Right lobe of liver (tissue), 6 donors: Measurements from ENCODE around the gene UGT1A9. TPM values are rescaled to one million over a fixed set of nuclear protein-coding genes. Genes with fewer than 3 reads are reported as not detected.
A peak's percentile ranks its signal among the peaks of the same experiment; 100 is the strongest.
"Not testable (repeated sequence)": the region's sequence is repeated elsewhere in the genome, so short reads cannot be mapped to it uniquely, and the experiment has no call there.

Experiments used
- ATAC-seq, 4 donors: fragments of 200-7000 bp; cut with Tn5 transposase; one replicate each; pipeline ENCODE4 v1.9.1; 2020; ENCODE audit warnings: mild to moderate bottlenecking in 4 of 4, moderate library complexity in 4 of 4
- DNase-seq, 3 donors: peaks; one replicate each; pipeline ENCODE4 v3.0.0-alpha.2; 2020
- H3K27ac ChIP-seq, 3 donors: fragments of 200-600 bp; one replicate each; pipeline ENCODE4 v1.8.0; 2022
- H3K27me3 ChIP-seq, 2 donors: fragments of 200-600 bp; one replicate each; pipeline ENCODE4 v1.8.0; 2022
- H3K36me3 ChIP-seq, 4 donors: fragments of 200-600 bp; sonication (generic) in 1 of 4; one replicate each; pipeline versions ENCODE4 v1.5.1 to v1.8.0; 2017 to 2022; ENCODE audit warnings: control low read depth in 1 of 4
- H3K4me1 ChIP-seq, 4 donors: fragments of 200-600 bp; sonication (generic) in 1 of 4; one replicate each; pipeline versions ENCODE4 v1.5.1 to v1.8.0; 2017 to 2022; ENCODE audit warnings: control low read depth in 1 of 4
- H3K4me3 ChIP-seq, 3 donors: fragments of 200-600 bp; one replicate each; pipeline ENCODE4 v1.8.0; 2022
- H3K9me3 ChIP-seq, 4 donors: fragments of 200-600 bp; sonication (generic) in 1 of 4; one replicate each; pipeline versions ENCODE4 v1.5.1 to v1.8.0; 2017 to 2022; ENCODE audit warnings: control low read depth in 1 of 4
- CTCF ChIP-seq, 4 donors: fragments of 200-600 bp in 3 of 4; fragments of 450-650 bp in 1 of 4; IDR thresholded peaks; one replicate each; pipeline versions ENCODE4 v1.5.1 to v1.8.0; 2016 to 2022; ENCODE audit warnings: antibody characterized with exemption in 4 of 4, mild to moderate bottlenecking in 2 of 4
- POLR2A ChIP-seq: fragments of 450-650 bp; IDR thresholded peaks from one replicate; pipeline ENCODE4 v1.6.1; 2017; ENCODE audit warnings: antibody characterized with exemption, mild to moderate bottlenecking
- WGBS: methylation state at CpG from one replicate; pipeline ENCODE4 v1.1.6; 2018; ENCODE audit warnings: low coverage, low lambda C conversion rate; ENCODE audit not compliant: insufficient coverage; ENCODE audit errors: missing lambda C conversion rate; 5-methylcytosine and 5-hydroxymethylcytosine counted together
- intact Hi-C, 2 donors: fragments of 100-400 bp; cut with DNase I; formaldehyde crosslinking; loops; one replicate each; pipeline versions ENCODE4 v1.11.2 to v1.14.1; 2022
- total RNA-seq, 6 experiments: library from RNA; depleted of rRNA in 2 of 6; stranded (reverse); fragments of >200 nt in 2 of 6; fragmentation: NEBNext Ultra II Directional in 3 of 6; extraction: Animal tissue kit (Norgen Biotek cat#: 25700) in 3 of 6; gene quantifications; one replicate each; pipeline versions ENCODE4 v1.1.0 to v1.2.4, GENCODE V29; 2016 to 2023
- donor health status: DM: no; HTN: yes; CAD: no.
- donor health status: DM: no; HTN: no; CAD: no.
- donor health status: DM: no; HTN: no; CAD: no.
- donor health status: DM: no; HTN: yes; CAD: no.
- donor health status: DM: no; HTN: yes; CAD: no.

The UGT1A9 gene
- total RNA-seq, 6 experiments from 2014 or later, result 91.6 to 365 (median 108) TPM

DNA sequence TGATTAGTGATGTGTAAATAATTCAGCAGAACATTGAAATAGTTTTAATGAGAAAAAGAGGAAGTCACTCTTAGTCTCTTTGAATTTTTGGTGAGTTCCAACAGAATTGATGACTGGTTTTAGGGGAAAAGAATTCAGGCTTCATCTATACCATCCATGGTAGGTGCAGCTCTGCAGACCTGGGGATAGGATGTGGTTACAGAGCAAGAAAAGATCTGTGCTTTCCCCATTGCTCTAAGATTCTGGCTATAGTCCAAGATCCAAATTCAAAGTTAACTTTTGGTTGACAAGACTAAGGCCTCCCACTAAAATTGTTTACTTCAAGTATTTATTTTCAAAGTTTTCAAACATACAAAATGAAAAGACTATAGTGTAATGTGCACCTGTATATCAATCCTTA, 31.8 kb upstream of the UGT1A9 start:
- ATAC-seq (no peak), DNase-seq (no peak)
- no peaks in the 10 kb centered on the region for H3K36me3 ChIP-seq
- H3K27ac ChIP-seq, result no peak overlapping the region
- H3K4me3 ChIP-seq, result no peak overlapping the region
- no peaks in the 10 kb centered on the region for H3K27me3 ChIP-seq
- TF ChIP-seq CTCF (IDR thresholded peaks at IDR 0.05) (no peak), POLR2A (no peak)
- intact Hi-C loops, result no loop called here
- H3K4me1 ChIP-seq, result no peaks in the 10 kb centered on the region
- no peaks in the 10 kb centered on the region for H3K9me3 ChIP-seq

DNA sequence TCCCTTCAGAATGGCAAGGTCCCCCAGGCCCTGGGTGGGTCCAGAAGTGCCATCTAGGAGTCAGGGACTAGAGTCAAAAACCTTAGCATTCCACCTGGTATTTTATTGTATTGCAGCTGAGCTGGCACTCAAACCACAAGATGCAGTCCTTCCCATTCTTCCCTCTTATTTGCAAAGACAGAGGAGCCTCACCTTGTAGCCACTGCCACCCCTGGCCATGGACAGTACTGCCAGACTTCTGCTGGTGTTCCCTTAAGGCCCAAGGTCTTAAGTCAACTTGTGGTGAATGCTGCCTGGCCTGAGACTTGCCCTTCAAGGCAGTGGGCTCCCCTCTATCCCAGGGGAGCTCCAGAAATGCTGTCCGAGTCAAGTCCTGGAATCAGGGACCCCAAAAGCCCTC, 28.6 kb upstream of the UGT1A9 start:
- Histone ChIP-seq H3K27me3 (no peaks in the 10 kb centered on the region), H3K4me3 (no peak overlapping the region), H3K9me3 (no peaks in the 10 kb centered on the region), H3K4me1 (no peaks in the 10 kb centered on the region), H3K27ac (no peak overlapping the region), H3K36me3 (no peaks in the 10 kb centered on the region)
- intact Hi-C loops, result no loop called here
- no CpG with 5 or more reads among the region's 1 CpG for WGBS
- TF ChIP-seq POLR2A (no peak), CTCF (IDR thresholded peaks at IDR 0.05) (peak in 3 of 4 donors; percentile 17 to 47 (median 33))
- DNase-seq (peak in 1 of 3 donors; percentile 26), ATAC-seq (peak; percentile 31 to 74 (median 50))

DNA sequence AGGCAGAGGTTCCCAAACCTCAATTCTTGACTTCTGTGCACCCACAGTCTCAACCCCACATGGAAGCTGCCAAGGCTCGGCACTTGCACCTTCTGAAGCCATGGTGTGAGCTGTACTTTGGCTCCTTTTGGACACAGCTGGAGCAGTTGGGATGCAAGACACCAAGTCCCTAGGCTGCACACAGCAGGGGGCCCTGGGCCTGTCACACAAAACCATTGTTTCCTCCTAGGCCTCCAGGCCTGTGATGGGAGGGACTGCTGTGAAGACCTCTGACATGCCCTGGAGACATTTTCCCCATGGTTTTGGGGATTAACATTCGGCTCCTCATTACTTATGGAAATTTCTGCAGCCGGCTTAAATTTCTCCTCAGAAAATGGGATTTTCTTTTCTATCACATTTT, 25.7 kb upstream of the UGT1A9 start:
- H3K4me1 ChIP-seq, H3K9me3 ChIP-seq, H3K4me3 ChIP-seq, H3K27ac ChIP-seq, DNase-seq, intact Hi-C loops, H3K27me3 ChIP-seq, ATAC-seq, H3K36me3 ChIP-seq: not testable (repeated sequence)
- WGBS, result 63% methylated on average over 3 of the region's 3 CpGs

- Histone ChIP-seq H3K4me1 (no peaks in the 10 kb centered on the region), H3K4me3 (no peak overlapping the region), H3K36me3 (no peaks in the 10 kb centered on the region), H3K9me3 (no peaks in the 10 kb centered on the region), H3K27ac (no peak overlapping the region), H3K27me3 (no peaks in the 10 kb centered on the region)
- intact Hi-C loops, result no loop called here
- no peak for TF ChIP-seq CTCF (IDR thresholded peaks at IDR 0.05)
- TF ChIP-seq POLR2A, result no peak
- DNase-seq, result no peak
- ATAC-seq, result no peak
- 73% methylated on average over 3 of the region's 4 CpGs for WGBS
Observed at GRCh38 chr2:233650981-233651380, 20.7 kb upstream of the UGT1A9 start.

DNA sequence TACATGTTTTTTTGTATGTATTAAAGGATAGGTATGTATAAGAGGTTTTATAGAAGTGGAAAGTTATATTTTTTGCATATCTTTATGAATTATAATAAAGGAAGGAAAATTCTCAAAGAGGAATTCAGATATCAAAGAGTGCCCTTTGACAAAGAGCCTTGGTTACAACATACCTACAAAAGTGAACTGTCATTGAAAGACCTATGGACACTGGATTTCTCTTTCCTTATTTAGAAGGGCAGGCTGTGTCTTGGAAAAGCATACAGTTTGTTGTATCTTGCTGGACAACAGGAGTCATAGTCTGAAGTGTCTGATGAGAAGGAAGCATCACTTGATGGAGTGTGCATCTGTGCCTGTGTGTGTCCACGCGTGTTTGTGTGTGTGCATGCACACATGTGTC, 20.3 kb upstream of the UGT1A9 start:
- 72% methylated on average over 2 of the region's 2 CpGs for WGBS
- DNase-seq, result no peak
- no peaks in the 10 kb centered on the region for H3K27me3 ChIP-seq
- TF ChIP-seq CTCF (IDR thresholded peaks at IDR 0.05), result no peak
- TF ChIP-seq POLR2A, result no peak
- intact Hi-C loops, result no loop called here
- no peaks in the 10 kb centered on the region for H3K4me1 ChIP-seq
- no peaks in the 10 kb centered on the region for H3K9me3 ChIP-seq
- no peak overlapping the region for H3K27ac ChIP-seq
- H3K36me3 ChIP-seq, result no peaks in the 10 kb centered on the region
- no peak for ATAC-seq
- H3K4me3 ChIP-seq, result no peak overlapping the region
